ENCODE measurements around the gene ELMO1.

DNA sequence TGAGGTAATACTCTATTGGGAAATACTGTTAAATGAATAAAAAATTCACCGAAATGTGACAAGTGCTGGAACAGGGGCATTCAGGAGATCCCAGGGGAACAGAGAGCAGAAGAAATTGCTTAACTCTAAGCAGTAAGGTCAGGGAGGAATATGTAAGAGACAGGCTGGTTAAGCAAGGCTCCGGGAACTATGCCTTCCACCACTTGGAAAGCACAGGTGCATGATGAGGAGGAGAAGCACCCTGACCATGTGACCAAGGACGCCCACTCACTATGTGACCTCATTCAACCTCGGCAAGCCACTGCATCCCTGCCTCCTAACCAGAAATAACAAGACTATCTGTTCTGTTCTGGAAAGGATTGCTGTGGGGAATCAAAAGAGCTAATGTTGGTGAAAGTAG, 218.4 kb downstream of the ELMO1 start:
- TF ChIP-seq, protein P1, sequence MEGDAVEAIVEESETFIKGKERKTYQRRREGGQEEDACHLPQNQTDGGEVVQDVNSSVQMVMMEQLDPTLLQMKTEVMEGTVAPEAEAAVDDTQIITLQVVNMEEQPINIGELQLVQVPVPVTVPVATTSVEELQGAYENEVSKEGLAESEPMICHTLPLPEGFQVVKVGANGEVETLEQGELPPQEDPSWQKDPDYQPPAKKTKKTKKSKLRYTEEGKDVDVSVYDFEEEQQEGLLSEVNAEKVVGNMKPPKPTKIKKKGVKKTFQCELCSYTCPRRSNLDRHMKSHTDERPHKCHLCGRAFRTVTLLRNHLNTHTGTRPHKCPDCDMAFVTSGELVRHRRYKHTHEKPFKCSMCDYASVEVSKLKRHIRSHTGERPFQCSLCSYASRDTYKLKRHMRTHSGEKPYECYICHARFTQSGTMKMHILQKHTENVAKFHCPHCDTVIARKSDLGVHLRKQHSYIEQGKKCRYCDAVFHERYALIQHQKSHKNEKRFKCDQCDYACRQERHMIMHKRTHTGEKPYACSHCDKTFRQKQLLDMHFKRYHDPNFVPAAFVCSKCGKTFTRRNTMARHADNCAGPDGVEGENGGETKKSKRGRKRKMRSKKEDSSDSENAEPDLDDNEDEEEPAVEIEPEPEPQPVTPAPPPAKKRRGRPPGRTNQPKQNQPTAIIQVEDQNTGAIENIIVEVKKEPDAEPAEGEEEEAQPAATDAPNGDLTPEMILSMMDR (CRISPR knock-in tag; IDR thresholded peaks at IDR 0.05), result no peak
- TF ChIP-seq NCOA1 (CRISPR knock-in tag; IDR thresholded peaks at IDR 0.05) (no peak), PCBP1 (IDR thresholded peaks at IDR 0.05; ENCODE audit: borderline replicate concordance, low read depth, low read length) (no peak), FOXP1 (IDR thresholded peaks at IDR 0.05) (no peak), FOXP1 (CRISPR knock-in tag; IDR thresholded peaks at IDR 0.05) (no peak), RFX5 (IDR thresholded peaks at IDR 0.05; ENCODE audit: low read depth, low read length) (no peak), ZNF709 (CRISPR knock-in tag; IDR thresholded peaks at IDR 0.05) (no peak), TCF7 (IDR thresholded peaks at IDR 0.05; ENCODE audit: low read depth) (no peak), ZFX (CRISPR knock-in tag; IDR thresholded peaks at IDR 0.05; ENCODE audit: low read depth) (no peak)
- TF ChIP-seq, protein P2, sequence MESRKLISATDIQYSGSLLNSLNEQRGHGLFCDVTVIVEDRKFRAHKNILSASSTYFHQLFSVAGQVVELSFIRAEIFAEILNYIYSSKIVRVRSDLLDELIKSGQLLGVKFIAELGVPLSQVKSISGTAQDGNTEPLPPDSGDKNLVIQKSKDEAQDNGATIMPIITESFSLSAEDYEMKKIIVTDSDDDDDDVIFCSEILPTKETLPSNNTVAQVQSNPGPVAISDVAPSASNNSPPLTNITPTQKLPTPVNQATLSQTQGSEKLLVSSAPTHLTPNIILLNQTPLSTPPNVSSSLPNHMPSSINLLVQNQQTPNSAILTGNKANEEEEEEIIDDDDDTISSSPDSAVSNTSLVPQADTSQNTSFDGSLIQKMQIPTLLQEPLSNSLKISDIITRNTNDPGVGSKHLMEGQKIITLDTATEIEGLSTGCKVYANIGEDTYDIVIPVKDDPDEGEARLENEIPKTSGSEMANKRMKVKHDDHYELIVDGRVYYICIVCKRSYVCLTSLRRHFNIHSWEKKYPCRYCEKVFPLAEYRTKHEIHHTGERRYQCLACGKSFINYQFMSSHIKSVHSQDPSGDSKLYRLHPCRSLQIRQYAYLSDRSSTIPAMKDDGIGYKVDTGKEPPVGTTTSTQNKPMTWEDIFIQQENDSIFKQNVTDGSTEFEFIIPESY (CRISPR knock-in tag; IDR thresholded peaks at IDR 0.05), result no peak
- TF ChIP-seq, protein P3, sequence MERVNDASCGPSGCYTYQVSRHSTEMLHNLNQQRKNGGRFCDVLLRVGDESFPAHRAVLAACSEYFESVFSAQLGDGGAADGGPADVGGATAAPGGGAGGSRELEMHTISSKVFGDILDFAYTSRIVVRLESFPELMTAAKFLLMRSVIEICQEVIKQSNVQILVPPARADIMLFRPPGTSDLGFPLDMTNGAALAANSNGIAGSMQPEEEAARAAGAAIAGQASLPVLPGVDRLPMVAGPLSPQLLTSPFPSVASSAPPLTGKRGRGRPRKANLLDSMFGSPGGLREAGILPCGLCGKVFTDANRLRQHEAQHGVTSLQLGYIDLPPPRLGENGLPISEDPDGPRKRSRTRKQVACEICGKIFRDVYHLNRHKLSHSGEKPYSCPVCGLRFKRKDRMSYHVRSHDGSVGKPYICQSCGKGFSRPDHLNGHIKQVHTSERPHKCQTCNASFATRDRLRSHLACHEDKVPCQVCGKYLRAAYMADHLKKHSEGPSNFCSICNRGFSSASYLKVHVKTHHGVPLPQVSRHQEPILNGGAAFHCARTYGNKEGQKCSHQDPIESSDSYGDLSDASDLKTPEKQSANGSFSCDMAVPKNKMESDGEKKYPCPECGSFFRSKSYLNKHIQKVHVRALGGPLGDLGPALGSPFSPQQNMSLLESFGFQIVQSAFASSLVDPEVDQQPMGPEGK (CRISPR knock-in tag; IDR thresholded peaks at IDR 0.05), result no peak
- TF ChIP-seq, protein P4, sequence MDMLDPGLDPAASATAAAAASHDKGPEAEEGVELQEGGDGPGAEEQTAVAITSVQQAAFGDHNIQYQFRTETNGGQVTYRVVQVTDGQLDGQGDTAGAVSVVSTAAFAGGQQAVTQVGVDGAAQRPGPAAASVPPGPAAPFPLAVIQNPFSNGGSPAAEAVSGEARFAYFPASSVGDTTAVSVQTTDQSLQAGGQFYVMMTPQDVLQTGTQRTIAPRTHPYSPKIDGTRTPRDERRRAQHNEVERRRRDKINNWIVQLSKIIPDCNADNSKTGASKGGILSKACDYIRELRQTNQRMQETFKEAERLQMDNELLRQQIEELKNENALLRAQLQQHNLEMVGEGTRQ (IDR thresholded peaks at IDR 0.05; ENCODE audit: low read depth, low read length), result 0 out of 2 replicates have a peak, but pooled peaks have one; percentile 12
- TF ChIP-seq, protein P4 (CRISPR knock-in tag; IDR thresholded peaks at IDR 0.05; ENCODE audit: borderline replicate concordance), result no peak
- TF ChIP-seq, protein P5, sequence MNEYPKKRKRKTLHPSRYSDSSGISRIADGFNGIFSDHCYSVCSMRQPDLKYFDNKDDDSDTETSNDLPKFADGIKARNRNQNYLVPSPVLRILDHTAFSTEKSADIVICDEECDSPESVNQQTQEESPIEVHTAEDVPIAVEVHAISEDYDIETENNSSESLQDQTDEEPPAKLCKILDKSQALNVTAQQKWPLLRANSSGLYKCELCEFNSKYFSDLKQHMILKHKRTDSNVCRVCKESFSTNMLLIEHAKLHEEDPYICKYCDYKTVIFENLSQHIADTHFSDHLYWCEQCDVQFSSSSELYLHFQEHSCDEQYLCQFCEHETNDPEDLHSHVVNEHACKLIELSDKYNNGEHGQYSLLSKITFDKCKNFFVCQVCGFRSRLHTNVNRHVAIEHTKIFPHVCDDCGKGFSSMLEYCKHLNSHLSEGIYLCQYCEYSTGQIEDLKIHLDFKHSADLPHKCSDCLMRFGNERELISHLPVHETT (CRISPR knock-in tag; conservative IDR thresholded peaks at IDR 0.05), result no peak
- TF ChIP-seq, protein P6, sequence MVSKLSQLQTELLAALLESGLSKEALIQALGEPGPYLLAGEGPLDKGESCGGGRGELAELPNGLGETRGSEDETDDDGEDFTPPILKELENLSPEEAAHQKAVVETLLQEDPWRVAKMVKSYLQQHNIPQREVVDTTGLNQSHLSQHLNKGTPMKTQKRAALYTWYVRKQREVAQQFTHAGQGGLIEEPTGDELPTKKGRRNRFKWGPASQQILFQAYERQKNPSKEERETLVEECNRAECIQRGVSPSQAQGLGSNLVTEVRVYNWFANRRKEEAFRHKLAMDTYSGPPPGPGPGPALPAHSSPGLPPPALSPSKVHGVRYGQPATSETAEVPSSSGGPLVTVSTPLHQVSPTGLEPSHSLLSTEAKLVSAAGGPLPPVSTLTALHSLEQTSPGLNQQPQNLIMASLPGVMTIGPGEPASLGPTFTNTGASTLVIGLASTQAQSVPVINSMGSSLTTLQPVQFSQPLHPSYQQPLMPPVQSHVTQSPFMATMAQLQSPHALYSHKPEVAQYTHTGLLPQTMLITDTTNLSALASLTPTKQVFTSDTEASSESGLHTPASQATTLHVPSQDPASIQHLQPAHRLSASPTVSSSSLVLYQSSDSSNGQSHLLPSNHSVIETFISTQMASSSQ (IDR thresholded peaks at IDR 0.05; ENCODE audit: low read depth), result no peak
- TF ChIP-seq, protein P6 (CRISPR knock-in tag; IDR thresholded peaks at IDR 0.05; ENCODE audit: borderline replicate concordance), result no peak

Measured in HepG2 (cell line).